Thyroid gland (tissue), 4 donors: ENCODE measurements around the gene GRIA4. TPM values are rescaled to one million over a fixed set of nuclear protein-coding genes. Genes with fewer than 3 reads are reported as not detected.

Source experiments
- DNase-seq, 2 donors: peaks; one replicate each; pipeline ENCODE4 v3.0.0-alpha.2; 2019
- H3K27ac ChIP-seq, 3 donors: fragments of 200-600 bp; sonication (generic); 1 replicate in 2 of 3; 2 replicates in 1 of 3; pipeline ENCODE4 v1.5.1; 2016 to 2019; ENCODE audit warnings: mild to moderate bottlenecking in 1 of 3, moderate library complexity in 1 of 3
- H3K27me3 ChIP-seq: fragments of 200-600 bp; sonication (generic); one replicate; pipeline ENCODE4 v1.5.1; 2019
- H3K36me3 ChIP-seq, 2 donors: fragments of 200-600 bp; sonication (generic); one replicate each; pipeline ENCODE4 v1.5.1; 2016 to 2019
- H3K4me1 ChIP-seq, 2 donors: fragments of 200-600 bp; sonication (generic); one replicate each; pipeline ENCODE4 v1.5.1; 2017 to 2019
- H3K4me3 ChIP-seq, 3 donors: fragments of 200-600 bp; sonication (generic); replicated peaks in 1 of 3; 1 replicate in 2 of 3; 2 replicates in 1 of 3; pipeline ENCODE4 v1.5.1; 2016; ENCODE audit warnings: mild to moderate bottlenecking in 1 of 3
- H3K9me3 ChIP-seq: fragments of 200-600 bp; sonication (generic); one replicate; pipeline ENCODE4 v1.5.1; 2017
- CTCF ChIP-seq, 6 experiments: fragments of 200-600 bp in 3 of 6; fragments of 450-650 bp in 3 of 6; sonication (generic) in 3 of 6; IDR thresholded peaks; one replicate each; pipeline ENCODE4 v1.5.1; 2016 to 2019; ENCODE audit warnings: antibody characterized with exemption in 6 of 6, mild to moderate bottlenecking in 2 of 6, inconsistent platforms in 1 of 6, moderate library complexity in 1 of 6
- POLR2A ChIP-seq, 2 donors: fragments of 450-650 bp; IDR thresholded peaks; one replicate each; pipeline ENCODE4 v1.6.1; 2017; ENCODE audit warnings: antibody characterized with exemption in 2 of 2, mild to moderate bottlenecking in 2 of 2, moderate library complexity in 1 of 2
- WGBS, 2 donors: methylation state at CpG; one replicate each; pipeline ENCODE4 v1.1.5; 2017; 5-methylcytosine and 5-hydroxymethylcytosine counted together
- intact Hi-C: fragments of 100-400 bp; cut with DNase I; formaldehyde crosslinking; loops from one replicate; pipeline ENCODE4 v1.15.1; 2023
- total RNA-seq, 4 donors: library from RNA; depleted of rRNA; stranded (reverse); fragments of >200 nt; gene quantifications; one replicate each; pipeline ENCODE4 v1.2.3, GENCODE V29; 2016

GRIA4 gene
- total RNA-seq, 4 donors from 2014 or later = 0.11 TPM; not detected in 3

DNA sequence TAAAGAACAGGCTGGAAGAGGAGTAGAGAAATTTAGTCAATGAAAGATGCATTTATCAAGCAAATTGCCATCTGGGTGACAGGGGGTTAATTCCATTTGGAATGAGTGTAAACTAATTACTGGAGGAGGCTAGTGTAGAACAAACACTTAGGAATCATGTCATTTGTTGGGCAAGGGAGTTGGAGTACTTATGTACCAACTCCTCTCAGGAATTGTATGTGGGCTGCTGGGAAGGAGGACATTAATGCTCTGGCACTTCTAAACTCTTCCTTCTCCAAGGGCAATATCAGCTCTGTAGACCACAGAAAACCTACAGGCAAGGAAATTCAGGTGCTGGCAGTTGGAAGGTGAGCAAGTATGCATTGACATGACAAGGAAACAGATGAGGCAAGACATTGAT is 271.2 kb downstream of the GRIA4 start:
- no peaks in the 10 kb centered on the region for H3K9me3 ChIP-seq
- no peak for DNase-seq
- intact Hi-C loops = no loop called here
- no peak overlapping the region for H3K27ac ChIP-seq
- no peak overlapping the region for H3K4me3 ChIP-seq
- TF ChIP-seq POLR2A (IDR thresholded peaks at IDR 0.05) (no peak), CTCF (IDR thresholded peaks at IDR 0.05) (no peak)
- H3K27me3 ChIP-seq = no peaks in the 10 kb centered on the region
- H3K36me3 ChIP-seq = no peaks in the 10 kb centered on the region
- H3K4me1 ChIP-seq = no peaks in the 10 kb centered on the region

DNA sequence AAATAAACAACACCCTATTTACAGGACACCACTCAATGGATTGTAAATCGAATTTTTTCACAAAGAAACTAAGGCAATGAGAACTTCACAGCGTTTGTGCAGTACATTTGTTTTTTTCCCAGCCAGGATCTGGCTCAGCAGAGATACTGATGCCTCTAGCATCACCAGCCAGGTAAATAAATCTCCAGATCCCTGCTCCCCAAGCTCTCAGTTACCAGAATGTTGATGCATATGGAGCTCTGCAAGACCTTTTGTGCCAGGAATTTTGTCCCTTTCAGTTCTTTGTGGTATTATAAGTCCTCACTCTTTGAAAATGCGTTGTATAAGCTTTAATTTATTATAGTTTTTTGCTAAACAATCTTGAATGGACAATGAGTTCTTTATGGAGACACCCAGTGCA is 274.6 kb downstream of the GRIA4 start:
- no peaks in the 10 kb centered on the region for H3K9me3 ChIP-seq
- H3K4me3 ChIP-seq = no peak overlapping the region
- whole genome bisulfite sequencing, 2 donors = 64 to 66% methylated on average over 3 of the region's 3 CpGs
- no peaks in the 10 kb centered on the region for H3K27me3 ChIP-seq
- H3K4me1 ChIP-seq = no peaks in the 10 kb centered on the region
- TF ChIP-seq POLR2A (IDR thresholded peaks at IDR 0.05) (no peak), CTCF (IDR thresholded peaks at IDR 0.05) (no peak)
- H3K36me3 ChIP-seq = no peaks in the 10 kb centered on the region
- no peak for DNase-seq
- no peak overlapping the region for H3K27ac ChIP-seq
- intact Hi-C loops = no loop called here

DNA sequence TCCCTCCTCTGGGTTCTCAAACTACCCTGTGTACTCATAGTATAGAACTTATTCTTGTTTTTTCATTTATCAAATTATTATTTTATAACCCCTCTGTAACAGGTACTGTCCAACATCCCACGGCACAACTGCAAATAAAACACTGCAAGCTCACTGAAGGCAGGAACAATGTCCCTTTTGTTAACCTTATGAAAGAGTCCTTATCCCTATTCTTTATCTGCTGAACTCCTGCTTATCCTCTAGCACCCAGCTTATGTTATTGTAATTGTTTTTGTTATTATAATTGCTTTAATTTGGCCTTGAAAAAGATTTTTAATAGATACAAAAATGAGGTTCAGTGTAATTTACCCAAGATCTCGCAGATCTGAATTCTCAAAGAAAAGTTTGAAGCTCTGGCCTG is 281.8 kb downstream of the GRIA4 start:
- TF ChIP-seq POLR2A (IDR thresholded peaks at IDR 0.05) (no peak), CTCF (IDR thresholded peaks at IDR 0.05) (no peak)
- intact Hi-C loops = no loop called here
- Histone ChIP-seq H3K4me3 (no peak overlapping the region), H3K27me3 (no peaks in the 10 kb centered on the region), H3K9me3 (no peaks in the 10 kb centered on the region), H3K36me3 (no peaks in the 10 kb centered on the region), H3K4me1 (no peaks in the 10 kb centered on the region), H3K27ac (no peak overlapping the region)
- no peak for DNase-seq
- 74 to 78% methylated on average over 2 of the region's 2 CpGs for WGBS, 2 donors

GRCh38 chr11:105897161-105897560 is 287.3 kb downstream of the GRIA4 start:
- Histone ChIP-seq H3K36me3 (no peaks in the 10 kb centered on the region), H3K27ac (no peak overlapping the region), H3K4me3 (no peak overlapping the region), H3K27me3 (no peaks in the 10 kb centered on the region), H3K4me1 (no peaks in the 10 kb centered on the region), H3K9me3 (no peaks in the 10 kb centered on the region)
- DNase-seq = no peak
- TF ChIP-seq POLR2A (IDR thresholded peaks at IDR 0.05) (no peak), CTCF (IDR thresholded peaks at IDR 0.05) (no peak)
- 92% methylated on average over 2 of the region's 2 CpGs for WGBS, 2 donors
- intact Hi-C loops = no loop called here

GRCh38 chr11:105899772-105900171 is 289.9 kb downstream of the GRIA4 start:
- no peak for DNase-seq
- 90 to 93% methylated on average over 4 of the region's 4 CpGs for WGBS, 2 donors
- intact Hi-C loops = no loop called here
- no peaks in the 10 kb centered on the region for H3K27me3 ChIP-seq
- no peak overlapping the region for H3K4me3 ChIP-seq
- TF ChIP-seq POLR2A (IDR thresholded peaks at IDR 0.05) (no peak), CTCF (IDR thresholded peaks at IDR 0.05) (no peak)
- H3K27ac ChIP-seq = no peak overlapping the region
- H3K36me3 ChIP-seq = no peaks in the 10 kb centered on the region
- no peaks in the 10 kb centered on the region for H3K9me3 ChIP-seq
- no peaks in the 10 kb centered on the region for H3K4me1 ChIP-seq
